ENCODE results near the gene GPR83.

GRCh38 chr11:94433049-94433448 is 31.8 kb upstream of the GPR83 start:
- TF ChIP-seq, protein P1, sequence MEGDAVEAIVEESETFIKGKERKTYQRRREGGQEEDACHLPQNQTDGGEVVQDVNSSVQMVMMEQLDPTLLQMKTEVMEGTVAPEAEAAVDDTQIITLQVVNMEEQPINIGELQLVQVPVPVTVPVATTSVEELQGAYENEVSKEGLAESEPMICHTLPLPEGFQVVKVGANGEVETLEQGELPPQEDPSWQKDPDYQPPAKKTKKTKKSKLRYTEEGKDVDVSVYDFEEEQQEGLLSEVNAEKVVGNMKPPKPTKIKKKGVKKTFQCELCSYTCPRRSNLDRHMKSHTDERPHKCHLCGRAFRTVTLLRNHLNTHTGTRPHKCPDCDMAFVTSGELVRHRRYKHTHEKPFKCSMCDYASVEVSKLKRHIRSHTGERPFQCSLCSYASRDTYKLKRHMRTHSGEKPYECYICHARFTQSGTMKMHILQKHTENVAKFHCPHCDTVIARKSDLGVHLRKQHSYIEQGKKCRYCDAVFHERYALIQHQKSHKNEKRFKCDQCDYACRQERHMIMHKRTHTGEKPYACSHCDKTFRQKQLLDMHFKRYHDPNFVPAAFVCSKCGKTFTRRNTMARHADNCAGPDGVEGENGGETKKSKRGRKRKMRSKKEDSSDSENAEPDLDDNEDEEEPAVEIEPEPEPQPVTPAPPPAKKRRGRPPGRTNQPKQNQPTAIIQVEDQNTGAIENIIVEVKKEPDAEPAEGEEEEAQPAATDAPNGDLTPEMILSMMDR (conservative IDR thresholded peaks at IDR 0.05; ENCODE audit: low read length) = no peak
- no peak for TF ChIP-seq EZH2phosphoT487 (IDR thresholded peaks at IDR 0.05; ENCODE audit: borderline replicate concordance, low read depth, low read length)
